Bronchus fibroblast of lung (primary cell): ENCODE measurements around the gene KRTAP10-10. TPM values are rescaled to one million over a fixed set of nuclear protein-coding genes. Genes with fewer than 3 reads are reported as not detected.

ENCODE experiments used
- total RNA-seq: library from RNA; depleted of rRNA; stranded (reverse); fragments of >200 nt; gene quantifications from 2 replicates; pipeline ENCODE4 v1.2.3, GENCODE V29; 2015

Gene KRTAP10-10
- total RNA-seq: not detected in 2 replicates

GRCh38 chr21:44637018-44637850, at the start of gene KRTAP10-10:
TSS of gene KRTAP10-10 (plus strand) at chr21:44637356. CDS start at chr21:44637418, 62 bp downstream.

GRCh38 chr21:44592446-44593311, 44.5 kb upstream of the KRTAP10-10 start, which contains the start of gene KRTAP10-6:
TSS of gene KRTAP10-6 (minus strand) at chr21:44592505. CDS start at chr21:44592484, 21 bp downstream.

GRCh38 chr21:44600118-44600978, 36.8 kb upstream of the KRTAP10-10 start, which contains the start of gene KRTAP10-7:
TSS of gene KRTAP10-7 (plus strand) at chr21:44600597. CDS start at chr21:44600622, 25 bp downstream.

GRCh38 chr21:44612029-44612486, 25.1 kb upstream of the KRTAP10-10 start, which contains the start of gene KRTAP10-8:
TSS of gene KRTAP10-8 (plus strand) at chr21:44612079. CDS start at chr21:44612101, 22 bp downstream.

GRCh38 chr21:44626673-44627143, 10.4 kb upstream of the KRTAP10-10 start, which contains the start of gene KRTAP10-9:
TSS of gene KRTAP10-9 (plus strand) at chr21:44627093. CDS start at chr21:44627172, 79 bp downstream.

GRCh38 chr21:44646366-44647221, 9.4 kb downstream of the KRTAP10-10 start, which contains the start of gene KRTAP10-11:
TSS of gene KRTAP10-11 (plus strand) at chr21:44646414. CDS start at chr21:44646459, 45 bp downstream.

GRCh38 chr21:44654576-44655175, 17.5 kb downstream of the KRTAP10-10 start, which contains the start of gene KRTAP12-4:
TSS of gene KRTAP12-4 (minus strand) at chr21:44654659. CDS start at chr21:44654614, 45 bp downstream.

GRCh38 chr21:44657635-44658540, 20.7 kb downstream of the KRTAP10-10 start, which contains the start of gene KRTAP12-3:
TSS of gene KRTAP12-3 (plus strand) at chr21:44657932. CDS start at chr21:44657980, 48 bp downstream.

GRCh38 chr21:44666401-44667320, 29.5 kb downstream of the KRTAP10-10 start, which contains the start of gene KRTAP12-2:
TSS of gene KRTAP12-2 (minus strand) at chr21:44666927. CDS start at chr21:44666886, 41 bp downstream.

GRCh38 chr21:44681861-44682579, 44.9 kb downstream of the KRTAP10-10 start, which contains the start of gene KRTAP12-1:
TSS of gene KRTAP12-1 (minus strand) at chr21:44682163. CDS start at chr21:44682123, 40 bp downstream.

Other genes starting within 250 kb of the KRTAP10-10 start
- gene LRRC3, start 181.8 kb upstream of the KRTAP10-10 start, total RNA-seq: 1.3 and 1.5 TPM in 2 replicates
- not detected in 2 replicates for gene KRTAP10-1, start 97.2 kb upstream of the KRTAP10-10 start, total RNA-seq
- gene KRTAP10-2, start 85.9 kb upstream of the KRTAP10-10 start, total RNA-seq: not detected in 2 replicates
- not detected in 2 replicates for gene KRTAP10-3, start 78.6 kb upstream of the KRTAP10-10 start, total RNA-seq
- not detected in 2 replicates for gene KRTAP10-4, start 63.6 kb upstream of the KRTAP10-10 start, total RNA-seq
- gene KRTAP10-5, start 56.8 kb upstream of the KRTAP10-10 start, total RNA-seq: not detected in 2 replicates
- gene KRTAP10-6, start 44.9 kb upstream of the KRTAP10-10 start, total RNA-seq: not detected in 2 replicates
- gene KRTAP10-7, start 36.8 kb upstream of the KRTAP10-10 start, total RNA-seq: not detected in 2 replicates
- not detected in 2 replicates for gene KRTAP10-8, start 25.3 kb upstream of the KRTAP10-10 start, total RNA-seq
- not detected in 2 replicates for gene KRTAP10-9, start 10.3 kb upstream of the KRTAP10-10 start, total RNA-seq
- gene KRTAP10-11, start 9.1 kb downstream of the KRTAP10-10 start, total RNA-seq: not detected in 2 replicates
- not detected in 2 replicates for gene KRTAP12-4, start 17.3 kb downstream of the KRTAP10-10 start, total RNA-seq
- gene KRTAP12-3, start 20.6 kb downstream of the KRTAP10-10 start, total RNA-seq: not detected in 2 replicates
- gene KRTAP12-2, start 29.6 kb downstream of the KRTAP10-10 start, total RNA-seq: not detected in 2 replicates
- gene KRTAP12-1, start 44.8 kb downstream of the KRTAP10-10 start, total RNA-seq: not detected in 2 replicates
- not detected in 2 replicates for gene KRTAP10-12, start 59.8 kb downstream of the KRTAP10-10 start, total RNA-seq
- gene TSPEAR, start 74.2 kb downstream of the KRTAP10-10 start, total RNA-seq: not detected in 2 replicates
- gene UBE2G2, start 164.5 kb downstream of the KRTAP10-10 start, total RNA-seq: 32.4 and 34.8 TPM in 2 replicates
- 84.1 and 90.5 TPM in 2 replicates for gene SUMO3, start 180.7 kb downstream of the KRTAP10-10 start, total RNA-seq
- gene PTTG1IP, start 236.3 kb downstream of the KRTAP10-10 start, total RNA-seq: 164 and 191 TPM in 2 replicates